ENCODE measurements around the gene UGGT2.
"Not testable (repeated sequence)": the region's sequence is repeated elsewhere in the genome, so short reads cannot be mapped to it uniquely, and the experiment has no call there.

Gene UGGT2

DNA sequence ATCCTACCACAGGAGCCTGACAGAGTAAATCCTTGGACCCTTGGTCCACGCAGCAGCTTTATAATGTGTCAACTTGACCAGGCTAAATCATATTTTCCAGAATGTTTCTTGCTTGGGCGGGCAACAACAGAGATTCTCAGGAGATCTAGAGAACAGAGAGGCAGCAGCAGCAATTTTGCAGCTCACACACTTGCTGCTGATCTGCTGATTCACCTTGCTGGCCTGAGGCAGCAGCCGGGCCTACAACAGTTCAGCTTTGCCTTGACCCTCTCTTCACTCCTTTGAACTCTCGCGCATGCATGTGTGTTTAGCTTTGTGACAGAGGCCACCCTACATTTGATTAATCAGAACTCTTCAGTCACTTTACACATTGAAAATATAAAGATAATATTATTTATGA is 159.3 kb downstream of the UGGT2 start:
- no peak for DNase-seq

GRCh38 chr13:95882121-95882520 is 171.1 kb downstream of the UGGT2 start:
- no peak for DNase-seq

DNA sequence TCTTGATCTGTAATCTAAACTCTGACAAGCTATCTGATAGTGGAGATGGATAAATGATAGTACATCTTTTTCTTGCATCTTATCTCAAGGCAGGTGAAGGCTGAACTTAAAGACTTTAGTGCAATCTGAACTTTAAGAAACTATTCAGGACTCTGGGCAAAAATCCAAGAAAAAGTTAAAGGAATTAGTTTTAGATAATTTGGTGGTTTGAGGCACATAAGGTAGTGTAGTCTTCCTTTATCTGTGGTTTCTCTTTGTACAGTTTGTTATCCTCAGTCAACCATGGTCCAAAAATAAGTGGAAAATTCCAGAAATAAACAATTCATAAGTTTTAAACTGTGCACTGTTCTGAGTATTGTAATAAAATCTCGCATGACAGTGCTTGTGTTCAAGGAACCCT is 172.9 kb downstream of the UGGT2 start:
- no peak for DNase-seq

DNA sequence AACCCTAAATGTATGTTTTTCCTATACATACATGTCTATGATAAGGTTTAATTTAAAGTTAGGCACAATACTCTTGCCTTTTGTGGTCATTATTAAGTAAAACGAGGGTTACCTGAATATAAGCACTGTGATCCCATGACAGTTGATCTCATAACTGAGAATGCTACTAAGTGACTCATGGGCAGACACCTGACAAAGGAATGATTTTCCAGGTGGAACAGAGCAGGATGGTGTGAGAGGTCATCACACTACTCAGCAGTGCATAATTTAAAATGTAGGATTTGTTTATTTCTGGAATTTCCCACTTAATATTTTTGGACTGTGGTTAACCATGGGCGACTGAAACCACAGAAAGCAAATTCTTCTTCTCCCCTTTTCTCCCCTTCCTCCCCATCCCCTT is 178.9 kb downstream of the UGGT2 start:
- no peak for DNase-seq

DNA sequence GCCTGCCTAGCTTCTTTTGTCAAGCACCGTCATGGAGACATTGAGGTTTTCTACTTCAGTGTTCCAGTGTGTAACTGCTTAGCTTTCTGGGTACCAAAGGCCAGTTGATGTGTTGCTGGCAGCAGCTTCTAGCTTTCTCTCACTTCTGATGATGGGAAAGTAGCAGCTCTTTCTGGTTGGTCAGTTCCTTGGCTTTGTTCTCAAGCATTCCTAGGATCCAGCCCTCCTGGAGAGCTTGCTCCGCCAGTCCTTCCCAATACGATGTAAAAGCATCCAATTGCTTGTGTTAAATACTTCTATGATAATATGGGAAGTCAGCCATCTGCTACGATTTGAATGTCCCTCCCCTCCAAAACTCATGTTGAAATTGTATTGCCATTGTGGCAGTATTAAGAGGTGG is 182.8 kb downstream of the UGGT2 start:
- no peak for DNase-seq

GRCh38 chr13:95865080-95865615 is 188.1 kb downstream of the UGGT2 start:
- DNase-seq = no peak

- DNase-seq = no peak
Measured at GRCh38 chr13:95862408-95862807, 190.8 kb downstream of the UGGT2 start.

- DNase-seq = no peak
Measured at GRCh38 chr13:95861296-95861695, 191.9 kb downstream of the UGGT2 start.

GRCh38 chr13:95858286-95859075 is 194.7 kb downstream of the UGGT2 start:
- no peak for DNase-seq

DNA sequence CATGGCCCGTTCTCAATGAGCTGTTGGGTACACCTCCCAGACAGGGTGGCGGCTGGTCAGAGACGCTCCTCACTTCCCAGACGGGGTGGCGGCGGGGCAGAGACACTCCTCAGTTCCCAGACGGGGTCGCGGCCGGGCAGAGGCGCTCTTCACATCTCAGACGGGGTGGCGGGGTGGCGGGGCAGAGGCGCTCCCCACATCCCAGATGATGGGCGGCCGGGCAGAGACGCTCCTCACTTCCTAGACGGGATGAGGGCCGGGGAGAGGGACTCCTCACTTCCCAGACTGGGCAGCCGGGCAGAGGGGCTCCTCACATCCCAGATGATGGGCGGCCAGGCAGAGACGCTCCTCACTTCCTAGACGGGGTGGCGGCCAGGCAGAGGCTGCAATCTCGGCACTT is 207.5 kb downstream of the UGGT2 start:
- not testable (repeated sequence) for DNase-seq

DNA sequence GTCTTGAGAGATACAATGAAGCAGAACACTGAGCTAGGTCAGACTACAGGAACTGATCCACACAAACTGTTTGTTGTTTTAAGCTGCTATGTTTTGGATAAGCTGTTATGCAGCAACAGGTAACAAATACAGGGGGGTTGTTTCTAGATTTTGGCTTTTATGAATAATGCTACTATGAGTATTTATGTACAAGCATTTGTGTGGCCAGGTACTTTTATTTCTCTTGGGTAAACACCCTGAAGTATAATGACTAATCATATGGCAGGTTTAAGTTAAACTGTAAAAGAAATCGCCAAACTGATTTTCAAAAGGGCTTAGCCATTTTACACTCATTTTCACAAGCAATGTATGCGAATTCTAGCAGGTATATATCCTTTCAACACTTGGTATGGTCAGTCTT is 210.3 kb downstream of the UGGT2 start:
- DNase-seq = no peak

DNA sequence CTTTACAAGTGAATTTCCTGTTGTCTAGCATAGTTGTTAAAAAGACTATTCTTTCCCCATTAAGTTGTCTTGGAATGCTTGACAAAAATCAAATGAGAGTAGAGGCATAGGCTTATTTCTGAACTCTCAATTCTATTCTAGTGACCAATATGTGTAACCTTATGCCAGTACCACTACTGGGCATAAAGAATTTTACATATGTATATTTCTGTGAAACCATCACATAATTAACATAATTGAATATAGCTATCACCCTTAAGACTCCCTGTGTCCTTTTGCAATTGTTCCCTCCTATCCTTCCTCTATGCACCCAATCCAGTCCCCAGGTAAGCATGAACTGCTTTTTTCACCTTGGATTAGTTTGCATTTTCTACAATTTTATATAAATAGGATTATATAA is 211.3 kb downstream of the UGGT2 start:
- no peak for DNase-seq

DNA sequence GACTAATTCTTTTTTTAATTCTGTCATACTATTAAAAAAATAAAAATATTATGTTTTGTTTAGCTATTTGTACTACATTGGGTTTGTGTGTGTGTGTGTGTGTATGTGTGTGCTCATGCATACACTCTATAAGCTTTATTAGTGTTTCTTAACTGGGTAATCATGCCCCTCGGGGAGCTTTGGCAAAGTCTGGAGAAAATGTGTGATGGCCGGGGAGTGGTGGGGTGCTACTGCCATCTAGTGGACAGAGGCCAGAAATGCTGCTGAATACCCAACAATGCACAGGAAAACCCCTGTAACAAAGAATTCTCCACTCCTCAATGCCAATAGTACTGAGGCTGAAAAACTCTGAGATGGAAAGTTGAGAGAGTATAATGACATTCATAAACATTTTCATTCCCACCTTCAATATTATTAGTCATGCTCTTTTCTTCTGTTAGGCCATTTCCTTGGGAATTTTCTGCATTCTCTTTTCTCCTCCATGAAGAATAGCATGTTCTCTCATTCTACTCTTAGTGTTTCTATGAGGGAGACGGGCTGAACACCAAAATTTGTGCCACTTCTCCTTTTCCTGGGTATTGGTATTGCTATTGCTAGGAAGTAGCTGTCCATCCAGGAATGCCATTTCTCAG is 219.0 kb downstream of the UGGT2 start:
- DNase-seq = peak; percentile 72

- DNase-seq = no peak
Measured at GRCh38 chr13:95833719-95834118, 219.5 kb downstream of the UGGT2 start.

DNA sequence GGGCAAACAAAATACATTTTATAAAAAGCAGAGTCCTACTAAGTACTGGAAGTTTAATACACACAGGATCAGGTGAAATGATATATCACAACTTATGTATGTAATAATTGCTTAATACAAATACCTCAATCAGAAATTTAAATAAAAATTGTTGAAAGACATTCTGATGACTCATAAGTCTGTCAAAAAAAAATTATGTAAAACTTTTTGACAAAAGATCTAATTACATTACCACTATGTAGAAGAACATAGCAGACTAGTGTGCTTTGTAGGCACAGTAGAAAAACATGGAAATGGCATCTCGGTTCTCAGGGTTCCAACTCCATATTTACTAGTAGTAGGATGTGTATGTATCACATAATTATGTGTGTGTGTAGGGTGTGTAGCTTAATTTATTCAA is 220.1 kb downstream of the UGGT2 start:
- no peak for DNase-seq

GRCh38 chr13:95822303-95822702 is 230.9 kb downstream of the UGGT2 start:
- DNase-seq = no peak

DNA sequence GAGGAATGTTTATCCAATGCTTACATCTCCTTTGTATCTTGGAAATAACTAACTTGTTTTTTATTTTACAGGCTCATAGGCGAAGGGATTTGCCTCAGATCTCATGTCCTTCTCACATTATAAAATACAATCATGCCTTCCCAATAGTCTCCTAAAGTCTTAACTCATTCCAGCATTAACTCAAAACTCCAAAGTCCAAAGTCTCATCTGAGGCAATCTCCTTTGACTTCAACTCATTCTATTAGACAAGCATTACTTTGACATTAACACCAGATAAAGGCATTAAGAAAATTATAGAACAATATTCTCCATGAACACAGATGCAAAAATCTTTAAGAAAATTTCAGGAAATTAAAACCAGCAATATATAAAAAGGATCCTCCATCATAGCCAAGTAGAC is 238.7 kb downstream of the UGGT2 start:
- DNase-seq = no peak

- no peak for DNase-seq
Measured at GRCh38 chr13:95813139-95813538, 240.1 kb downstream of the UGGT2 start.

GRCh38 chr13:95809429-95809828 is 243.8 kb downstream of the UGGT2 start:
- no peak for DNase-seq

DNA sequence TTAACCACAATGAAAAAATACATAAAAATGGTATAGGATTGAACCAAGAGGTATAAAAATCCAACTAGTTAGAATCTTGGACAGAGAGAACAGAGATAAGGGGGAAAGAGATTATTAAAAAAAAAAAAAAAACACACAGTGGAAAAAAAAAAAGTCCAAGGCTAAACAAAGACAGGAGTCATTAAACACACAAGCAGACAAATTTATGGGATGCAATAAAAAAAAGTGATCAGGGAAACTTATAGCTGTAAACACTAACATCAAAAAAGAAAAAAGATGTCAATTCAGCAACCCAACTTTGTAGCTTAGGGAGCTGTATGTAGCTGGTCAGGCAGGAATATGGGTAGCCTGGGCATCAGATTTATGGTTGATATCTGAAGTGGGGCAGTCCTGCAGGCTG is 247.3 kb downstream of the UGGT2 start:
- no peak for DNase-seq

- no peak for DNase-seq
Measured at GRCh38 chr13:95801825-95802224, 251.4 kb downstream of the UGGT2 start.

GRCh38 chr13:95800436-95800835 is 252.8 kb downstream of the UGGT2 start:
- DNase-seq = no peak

DNA sequence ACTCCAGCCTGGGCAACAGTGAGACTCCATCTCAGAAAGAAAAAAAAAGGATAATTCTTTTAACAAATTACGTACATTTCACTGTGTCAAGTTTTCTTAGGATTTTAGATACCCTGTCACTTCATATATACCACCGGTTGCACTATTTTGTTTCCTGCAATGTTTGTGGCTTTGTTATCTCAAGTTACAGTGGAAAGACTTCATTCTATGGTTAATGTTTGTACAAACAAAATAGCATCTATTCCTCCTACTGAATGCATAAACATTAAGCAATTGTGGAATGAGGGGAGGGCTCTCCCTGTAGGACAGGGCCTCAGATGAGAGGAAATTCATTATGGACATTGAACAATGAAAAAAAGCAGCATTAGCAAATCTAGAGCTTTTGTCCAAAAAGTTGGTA is 256.2 kb downstream of the UGGT2 start:
- DNase-seq = no peak

GRCh38 chr13:95793781-95794180 is 259.4 kb downstream of the UGGT2 start:
- no peak for DNase-seq

Measured in CD4-positive, alpha-beta T cell treated with Interleukin-17A for 4 hours (primary cell).